ENCODE measurements around the gene AEBP2.

DNA sequence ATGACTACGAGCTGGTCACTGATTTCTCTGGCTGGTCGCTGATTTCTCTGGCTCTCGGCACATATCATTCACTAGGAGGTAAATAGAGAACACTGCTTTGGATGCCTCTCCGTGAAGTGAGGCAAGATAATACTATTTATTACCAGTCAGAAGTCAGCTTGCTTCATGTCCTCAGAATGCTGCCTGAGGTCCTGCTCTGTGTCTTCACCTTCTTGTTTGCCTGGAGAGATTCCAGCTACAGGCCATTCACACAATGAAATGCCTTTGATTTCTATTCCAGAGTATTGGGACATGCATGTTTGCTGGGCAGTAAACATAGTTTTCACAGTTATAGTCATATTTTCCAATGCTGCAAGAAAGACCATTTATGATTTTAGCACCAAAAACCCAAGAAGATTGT, 106.7 kb downstream of the AEBP2 start:
- TF ChIP-seq CTCF (IDR thresholded peaks at IDR 0.05; ENCODE audit: low read length) (no peak), EZH2phosphoT487 (IDR thresholded peaks at IDR 0.05; ENCODE audit: low read length) (no peak), EZH2 (optimal IDR thresholded peaks at IDR 0.05; ENCODE audit: low read depth, low read length) (no peak)
